SK-N-MC (cell line): Measurements from ENCODE around the gene COMMD1.

Experiments
- EZH2 ChIP-seq: fragments of 200-600 bp; sonication (generic); IDR thresholded peaks from one replicate; pipeline ENCODE4 v1.6.1; 2017; ENCODE audit warnings: antibody characterized with exemption
- FOXP2 ChIP-seq: optimal IDR thresholded peaks from 2 replicates; pipeline ENCODE3; 2011; ENCODE audit warnings: mild to moderate bottlenecking, moderate library complexity; ENCODE audit not compliant: insufficient read depth; ENCODE audit errors: extremely low read length, control extremely low read depth
- POLR2AphosphoS5 ChIP-seq: IDR thresholded peaks from 2 replicates; pipeline ENCODE4 v1.6.1; 2012; ENCODE audit warnings: mild to moderate bottlenecking, low read depth, low read length, borderline replicate concordance

DNA sequence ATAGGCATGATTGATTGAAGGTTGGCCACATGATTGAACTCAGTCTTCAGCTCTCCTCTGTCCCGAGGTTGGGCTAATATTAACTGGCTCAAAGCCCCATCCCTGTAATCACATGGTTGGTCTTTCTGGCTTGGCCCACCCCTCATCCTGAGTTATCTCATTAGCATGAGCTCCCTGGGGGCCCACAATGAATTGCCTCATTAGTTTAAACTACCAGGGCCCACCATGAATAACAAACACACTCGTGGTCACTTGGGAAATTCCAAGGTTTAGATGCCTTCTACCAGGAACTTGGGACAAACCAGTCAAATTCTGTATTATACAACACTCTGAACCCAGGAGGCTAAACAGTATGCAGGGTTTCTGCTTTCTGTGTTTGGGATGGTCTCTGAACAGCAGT lies 168.8 kb downstream of the COMMD1 start:
- TF ChIP-seq EZH2 (no peak), POLR2AphosphoS5 (no peak), FOXP2 (no peak)
